ENCODE results near the gene FBXL5.
A peak's percentile ranks its signal among the peaks of the same experiment; 100 is the strongest.

Gene FBXL5

GRCh38 chr4:15612136-15612535 is 43.0 kb downstream of the FBXL5 start:
- no peak for ATAC-seq (ENCODE audit: low read depth)
- TF ChIP-seq CTCF (IDR thresholded peaks at IDR 0.05; ENCODE audit: poor library complexity, severe bottlenecking) = no peak
- peaks cover 45% of the 10 kb centered on the region for H3K36me3 ChIP-seq (ENCODE audit: low read depth)

GRCh38 chr4:15610855-15611254 is 44.3 kb downstream of the FBXL5 start:
- Histone ChIP-seq H3K4me3 (ENCODE audit: severe bottlenecking) (no peak overlapping the region), H3K4me1 (ENCODE audit: insufficient read depth, poor library complexity, severe bottlenecking) (no peaks in the 10 kb centered on the region), H3K36me3 (ENCODE audit: low read depth) (peaks cover 52% of the 10 kb centered on the region), H3K9me3 (ENCODE audit: severe bottlenecking) (no peaks in the 10 kb centered on the region), H3K27me3 (ENCODE audit: insufficient read depth, poor library complexity, severe bottlenecking) (no peaks in the 10 kb centered on the region), H3K27ac (ENCODE audit: poor library complexity, severe bottlenecking) (no peak overlapping the region)
- no peak for DNase-seq (ENCODE audit: low spot score)
- no peak for ATAC-seq (ENCODE audit: low read depth)
- TF ChIP-seq CTCF (IDR thresholded peaks at IDR 0.05; ENCODE audit: poor library complexity, severe bottlenecking) = no peak

More at GRCh38 chr4:15612136-15612535, 43.0 kb downstream of the FBXL5 start:
- no peaks in the 10 kb centered on the region for H3K9me3 ChIP-seq (ENCODE audit: severe bottlenecking)
- H3K27ac ChIP-seq (ENCODE audit: poor library complexity, severe bottlenecking) = no peak overlapping the region
- no peak overlapping the region for H3K4me3 ChIP-seq (ENCODE audit: severe bottlenecking)
- no peaks in the 10 kb centered on the region for H3K4me1 ChIP-seq (ENCODE audit: insufficient read depth, poor library complexity, severe bottlenecking)
- no peaks in the 10 kb centered on the region for H3K27me3 ChIP-seq (ENCODE audit: insufficient read depth, poor library complexity, severe bottlenecking)
- no peak for DNase-seq (ENCODE audit: low spot score)

GRCh38 chr4:15605537-15605936 is 49.6 kb downstream of the FBXL5 start:
- no peak for ATAC-seq (ENCODE audit: low read depth)
- H3K4me3 ChIP-seq (ENCODE audit: severe bottlenecking) = no peak overlapping the region
- H3K36me3 ChIP-seq (ENCODE audit: low read depth) = peaks cover 39% of the 10 kb centered on the region
- no peaks in the 10 kb centered on the region for H3K27me3 ChIP-seq (ENCODE audit: insufficient read depth, poor library complexity, severe bottlenecking)
- H3K9me3 ChIP-seq (ENCODE audit: severe bottlenecking) = no peaks in the 10 kb centered on the region
- no peak for DNase-seq (ENCODE audit: low spot score)
- H3K4me1 ChIP-seq (ENCODE audit: insufficient read depth, poor library complexity, severe bottlenecking) = no peaks in the 10 kb centered on the region
- no peak overlapping the region for H3K27ac ChIP-seq (ENCODE audit: poor library complexity, severe bottlenecking)
- TF ChIP-seq CTCF (IDR thresholded peaks at IDR 0.05; ENCODE audit: poor library complexity, severe bottlenecking) = no peak

- Histone ChIP-seq H3K9me3 (ENCODE audit: severe bottlenecking) (no peaks in the 10 kb centered on the region), H3K27me3 (ENCODE audit: insufficient read depth, poor library complexity, severe bottlenecking) (no peaks in the 10 kb centered on the region), H3K4me1 (ENCODE audit: insufficient read depth, poor library complexity, severe bottlenecking) (no peaks in the 10 kb centered on the region), H3K36me3 (ENCODE audit: low read depth) (peaks cover 36% of the 10 kb centered on the region), H3K4me3 (ENCODE audit: severe bottlenecking) (no peak overlapping the region), H3K27ac (ENCODE audit: poor library complexity, severe bottlenecking) (no peak overlapping the region)
- ATAC-seq (ENCODE audit: low read depth) = 0 out of 3 replicates have a peak, but pooled peaks have one; percentile 38
- TF ChIP-seq CTCF (IDR thresholded peaks at IDR 0.05; ENCODE audit: poor library complexity, severe bottlenecking) = no peak
- no peak for DNase-seq (ENCODE audit: low spot score)
Measured at GRCh38 chr4:15601862-15602261, 53.3 kb downstream of the FBXL5 start.

- Histone ChIP-seq H3K27ac (ENCODE audit: poor library complexity, severe bottlenecking) (no peak overlapping the region), H3K4me3 (ENCODE audit: severe bottlenecking) (no peak overlapping the region), H3K4me1 (ENCODE audit: insufficient read depth, poor library complexity, severe bottlenecking) (no peaks in the 10 kb centered on the region), H3K36me3 (ENCODE audit: low read depth) (peaks cover 19% of the 10 kb centered on the region), H3K9me3 (ENCODE audit: severe bottlenecking) (no peaks in the 10 kb centered on the region), H3K27me3 (ENCODE audit: insufficient read depth, poor library complexity, severe bottlenecking) (no peaks in the 10 kb centered on the region)
- DNase-seq (ENCODE audit: low spot score) (no peak), ATAC-seq (ENCODE audit: low read depth) (no peak)
- no peak for TF ChIP-seq CTCF (IDR thresholded peaks at IDR 0.05; ENCODE audit: poor library complexity, severe bottlenecking)
Measured at GRCh38 chr4:15600176-15600575, 55.0 kb downstream of the FBXL5 start.

All from RWPE2 (cell line).